Measurements from ENCODE around the gene IL2RA. TPM values are rescaled to one million over a fixed set of nuclear protein-coding genes. Genes with fewer than 3 reads are reported as not detected.

The IL2RA gene
- total and polyA plus RNA-seq, 9 of the 15 experiments (the other 6 are each of a cell fraction or from before 2014, with no cell fraction given): 0.95 TPM; not detected in 8

DNA sequence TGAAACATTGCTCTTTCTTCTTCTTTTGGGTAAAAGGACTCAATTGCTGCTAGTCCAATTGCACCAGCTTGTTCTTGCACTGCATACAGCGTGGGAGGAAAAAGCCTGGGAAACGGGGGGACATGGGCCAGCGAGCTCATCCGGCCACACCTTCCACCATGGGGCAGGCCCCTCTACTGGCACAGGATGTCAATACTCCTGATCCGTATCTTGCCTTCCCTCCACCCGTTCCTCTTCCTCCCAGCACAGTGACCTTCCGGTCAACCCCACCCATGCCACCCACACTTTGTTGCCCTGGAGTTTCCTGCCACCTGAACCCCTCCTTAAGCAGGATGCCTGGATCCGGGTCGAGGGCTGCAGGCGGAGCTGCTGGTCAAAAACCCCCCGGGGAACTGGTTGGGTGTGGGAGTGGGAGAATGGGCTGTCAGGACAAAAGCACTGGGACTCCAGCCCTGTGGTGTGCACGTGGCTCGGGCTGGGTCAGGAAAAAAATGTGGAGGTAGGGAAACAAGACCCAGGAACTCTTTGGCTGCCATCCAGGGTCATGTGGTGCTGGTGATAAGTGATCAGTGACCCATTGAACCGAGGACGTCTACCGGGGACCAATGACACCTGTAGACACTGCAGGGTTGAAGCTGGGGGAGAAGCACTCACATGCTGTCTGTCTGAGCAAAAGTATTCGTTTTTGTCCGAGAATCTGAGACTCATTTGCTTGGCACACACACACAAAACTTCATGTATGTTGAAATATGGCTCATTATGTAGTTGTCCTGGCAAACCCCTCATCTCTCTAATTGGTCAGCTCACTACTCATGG, 8.1 kb downstream of the IL2RA start (continued):
- TF ChIP-seq MTA3 (IDR thresholded peaks at IDR 0.05; ENCODE audit: borderline replicate concordance) (peak; percentile 49; the same call in 1 of the 2 replicates), SRSF3 (IDR thresholded peaks at IDR 0.05; ENCODE audit: insufficient read depth, low read length) (no peak), STAT5B (CRISPR knock-in tag; IDR thresholded peaks at IDR 0.05) (no peak), NFIC (IDR thresholded peaks at IDR 0.05) (peak; percentile 73), DPF2 (IDR thresholded peaks at IDR 0.05) (0 out of 2 replicates have a peak, but pooled peaks have one; percentile 24), GATA2 (CRISPR knock-in tag; IDR thresholded peaks at IDR 0.05) (peak; percentile 49; the same call in 1 of the 2 replicates), SIN3A (IDR thresholded peaks at IDR 0.05; ENCODE audit: borderline replicate concordance in 2 of 2, control insufficient read depth in 1 of 2, low read depth in 2 of 2, low read length in 2 of 2) (no peak), CHD4 (IDR thresholded peaks at IDR 0.05; ENCODE audit: insufficient read depth, insufficient replicate concordance, low read depth, low read length, poor library complexity, severe bottlenecking) (no peak), CXXC5 (CRISPR knock-in tag; IDR thresholded peaks at IDR 0.05) (peak; percentile 52), OTX1 (CRISPR knock-in tag; IDR thresholded peaks at IDR 0.05) (peak; percentile 51; the same call in 1 of the 2 replicates)
- TF ChIP-seq, protein P1, sequence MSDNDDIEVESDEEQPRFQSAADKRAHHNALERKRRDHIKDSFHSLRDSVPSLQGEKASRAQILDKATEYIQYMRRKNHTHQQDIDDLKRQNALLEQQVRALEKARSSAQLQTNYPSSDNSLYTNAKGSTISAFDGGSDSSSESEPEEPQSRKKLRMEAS (CRISPR knock-in tag; IDR thresholded peaks at IDR 0.05): peak; percentile 15; the same call in 1 of the 2 replicates
- TF ChIP-seq, protein P2, sequence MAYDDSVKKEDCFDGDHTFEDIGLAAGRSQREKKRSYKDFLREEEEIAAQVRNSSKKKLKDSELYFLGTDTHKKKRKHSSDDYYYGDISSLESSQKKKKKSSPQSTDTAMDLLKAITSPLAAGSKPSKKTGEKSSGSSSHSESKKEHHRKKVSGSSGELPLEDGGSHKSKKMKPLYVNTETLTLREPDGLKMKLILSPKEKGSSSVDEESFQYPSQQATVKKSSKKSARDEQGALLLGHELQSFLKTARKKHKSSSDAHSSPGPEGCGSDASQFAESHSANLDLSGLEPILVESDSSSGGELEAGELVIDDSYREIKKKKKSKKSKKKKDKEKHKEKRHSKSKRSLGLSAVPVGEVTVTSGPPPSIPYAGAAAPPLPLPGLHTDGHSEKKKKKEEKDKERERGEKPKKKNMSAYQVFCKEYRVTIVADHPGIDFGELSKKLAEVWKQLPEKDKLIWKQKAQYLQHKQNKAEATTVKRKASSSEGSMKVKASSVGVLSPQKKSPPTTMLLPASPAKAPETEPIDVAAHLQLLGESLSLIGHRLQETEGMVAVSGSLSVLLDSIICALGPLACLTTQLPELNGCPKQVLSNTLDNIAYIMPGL (CRISPR knock-in tag; IDR thresholded peaks at IDR 0.05): no peak
- TF ChIP-seq, protein P3, sequence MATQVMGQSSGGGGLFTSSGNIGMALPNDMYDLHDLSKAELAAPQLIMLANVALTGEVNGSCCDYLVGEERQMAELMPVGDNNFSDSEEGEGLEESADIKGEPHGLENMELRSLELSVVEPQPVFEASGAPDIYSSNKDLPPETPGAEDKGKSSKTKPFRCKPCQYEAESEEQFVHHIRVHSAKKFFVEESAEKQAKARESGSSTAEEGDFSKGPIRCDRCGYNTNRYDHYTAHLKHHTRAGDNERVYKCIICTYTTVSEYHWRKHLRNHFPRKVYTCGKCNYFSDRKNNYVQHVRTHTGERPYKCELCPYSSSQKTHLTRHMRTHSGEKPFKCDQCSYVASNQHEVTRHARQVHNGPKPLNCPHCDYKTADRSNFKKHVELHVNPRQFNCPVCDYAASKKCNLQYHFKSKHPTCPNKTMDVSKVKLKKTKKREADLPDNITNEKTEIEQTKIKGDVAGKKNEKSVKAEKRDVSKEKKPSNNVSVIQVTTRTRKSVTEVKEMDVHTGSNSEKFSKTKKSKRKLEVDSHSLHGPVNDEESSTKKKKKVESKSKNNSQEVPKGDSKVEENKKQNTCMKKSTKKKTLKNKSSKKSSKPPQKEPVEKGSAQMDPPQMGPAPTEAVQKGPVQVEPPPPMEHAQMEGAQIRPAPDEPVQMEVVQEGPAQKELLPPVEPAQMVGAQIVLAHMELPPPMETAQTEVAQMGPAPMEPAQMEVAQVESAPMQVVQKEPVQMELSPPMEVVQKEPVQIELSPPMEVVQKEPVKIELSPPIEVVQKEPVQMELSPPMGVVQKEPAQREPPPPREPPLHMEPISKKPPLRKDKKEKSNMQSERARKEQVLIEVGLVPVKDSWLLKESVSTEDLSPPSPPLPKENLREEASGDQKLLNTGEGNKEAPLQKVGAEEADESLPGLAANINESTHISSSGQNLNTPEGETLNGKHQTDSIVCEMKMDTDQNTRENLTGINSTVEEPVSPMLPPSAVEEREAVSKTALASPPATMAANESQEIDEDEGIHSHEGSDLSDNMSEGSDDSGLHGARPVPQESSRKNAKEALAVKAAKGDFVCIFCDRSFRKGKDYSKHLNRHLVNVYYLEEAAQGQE (IDR thresholded peaks at IDR 0.05; ENCODE audit: borderline replicate concordance): peak; percentile 8; the same call in 1 of the 2 replicates
- TF ChIP-seq, protein P3 (CRISPR knock-in tag; IDR thresholded peaks at IDR 0.05; ENCODE audit: low read depth): no peak
- TF ChIP-seq, protein P4, sequence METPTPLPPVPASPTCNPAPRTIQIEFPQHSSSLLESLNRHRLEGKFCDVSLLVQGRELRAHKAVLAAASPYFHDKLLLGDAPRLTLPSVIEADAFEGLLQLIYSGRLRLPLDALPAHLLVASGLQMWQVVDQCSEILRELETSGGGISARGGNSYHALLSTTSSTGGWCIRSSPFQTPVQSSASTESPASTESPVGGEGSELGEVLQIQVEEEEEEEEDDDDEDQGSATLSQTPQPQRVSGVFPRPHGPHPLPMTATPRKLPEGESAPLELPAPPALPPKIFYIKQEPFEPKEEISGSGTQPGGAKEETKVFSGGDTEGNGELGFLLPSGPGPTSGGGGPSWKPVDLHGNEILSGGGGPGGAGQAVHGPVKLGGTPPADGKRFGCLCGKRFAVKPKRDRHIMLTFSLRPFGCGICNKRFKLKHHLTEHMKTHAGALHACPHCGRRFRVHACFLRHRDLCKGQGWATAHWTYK (CRISPR knock-in tag; IDR thresholded peaks at IDR 0.05): peak; percentile 61
